GM19328 (cell line): ENCODE results near the gene IPPK.
"Not testable (repeated sequence)": the region's sequence is repeated elsewhere in the genome, so short reads cannot be mapped to it uniquely, and the experiment has no call there.

ENCODE experiments used
- ATAC-seq: cut with Tn5 transposase; IDR thresholded peaks from one replicate; pipeline ENCODE4 v1.9.1; 2021; ENCODE audit warnings: mild to moderate bottlenecking, moderate library complexity; ENCODE audit not compliant: unreplicated experiment

Gene IPPK

GRCh38 chr9:92639791-92640271 is 30.1 kb downstream of the IPPK start:
- ATAC-seq, result no peak

DNA sequence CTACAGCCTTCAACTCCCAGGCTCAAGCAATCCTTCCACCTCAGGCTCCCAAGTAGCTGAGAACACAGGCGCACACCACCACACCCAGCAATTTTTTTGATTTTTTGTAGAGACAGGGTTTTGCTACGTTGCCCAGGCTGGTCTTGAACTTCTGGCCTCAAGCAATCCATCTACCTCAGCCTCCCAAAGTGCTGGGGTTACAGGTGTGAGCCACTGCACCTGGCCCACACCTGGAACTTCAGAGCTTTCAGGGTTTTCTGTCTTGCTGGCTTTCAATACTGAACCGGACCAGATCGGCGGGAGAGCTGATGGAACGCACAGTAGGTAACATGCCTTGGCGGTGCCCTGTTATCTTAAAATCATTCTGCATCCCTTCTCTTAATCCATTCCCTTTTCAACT is 30.8 kb downstream of the IPPK start:
- no peak for ATAC-seq

DNA sequence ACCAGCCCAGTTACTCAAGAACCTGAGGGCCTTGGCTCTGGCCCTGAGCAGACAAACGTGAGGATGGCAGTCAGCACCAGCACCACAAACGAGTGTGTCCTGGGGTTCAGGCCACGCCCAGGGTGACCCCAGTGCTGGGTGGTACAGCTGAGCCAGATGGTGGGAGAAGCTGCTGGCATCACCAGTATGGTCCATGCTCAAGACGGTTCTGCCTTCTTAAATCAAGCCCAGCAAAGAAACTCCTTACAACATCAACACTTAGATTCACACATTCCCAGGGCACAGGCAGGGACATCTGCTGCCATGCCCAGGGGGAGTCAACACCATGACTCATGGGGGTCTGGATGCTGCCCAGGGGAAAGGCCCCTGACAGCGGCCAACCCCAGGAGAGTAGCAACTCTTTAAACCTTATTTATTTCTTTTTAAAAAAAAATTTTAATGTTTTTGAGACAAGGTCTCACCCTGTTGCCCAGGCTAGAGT is 31.3 kb downstream of the IPPK start:
- no peak for ATAC-seq

- no peak for ATAC-seq
Observed at GRCh38 chr9:92637886-92638620, 31.9 kb downstream of the IPPK start.

DNA sequence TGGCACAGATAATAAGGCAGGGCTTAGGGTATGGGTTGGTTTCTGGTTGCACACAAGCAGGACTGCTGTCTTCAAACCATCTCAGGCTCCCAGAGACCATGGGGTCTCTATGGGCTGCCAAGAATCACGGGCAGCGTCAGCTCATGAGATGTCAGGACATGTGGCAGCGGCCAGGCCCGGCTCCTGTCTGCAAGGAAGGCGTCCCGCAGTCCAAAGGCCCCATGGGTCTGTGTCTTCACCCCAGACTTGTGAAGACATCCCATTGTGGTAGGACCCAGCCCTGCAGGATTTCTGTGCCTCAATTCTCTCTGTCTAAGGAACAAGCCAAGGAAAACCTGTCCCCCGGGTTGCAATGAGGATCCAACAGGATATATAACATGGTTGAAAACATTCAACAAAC is 32.6 kb downstream of the IPPK start:
- no peak for ATAC-seq

DNA sequence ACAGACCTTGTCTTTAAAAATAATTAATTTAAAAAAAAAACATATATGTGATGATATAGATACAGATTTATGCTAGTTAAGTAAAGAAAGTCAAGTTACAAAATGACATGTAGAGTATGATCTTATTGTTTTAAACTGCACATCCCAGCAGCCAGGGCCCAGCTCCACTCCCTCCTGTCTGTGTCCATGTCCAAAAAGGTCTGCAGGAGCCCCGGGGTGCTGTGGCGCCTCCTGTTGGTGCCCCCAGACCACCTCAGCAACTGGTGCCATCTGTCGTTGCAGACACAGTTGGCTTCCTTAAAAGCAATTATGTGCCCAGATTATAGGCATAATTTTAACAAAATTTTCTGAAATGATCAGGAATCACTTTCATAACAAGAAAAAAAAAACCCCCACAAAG is 33.3 kb downstream of the IPPK start:
- no peak for ATAC-seq

- ATAC-seq, result no peak
Observed at GRCh38 chr9:92635760-92636159, 34.2 kb downstream of the IPPK start.

DNA sequence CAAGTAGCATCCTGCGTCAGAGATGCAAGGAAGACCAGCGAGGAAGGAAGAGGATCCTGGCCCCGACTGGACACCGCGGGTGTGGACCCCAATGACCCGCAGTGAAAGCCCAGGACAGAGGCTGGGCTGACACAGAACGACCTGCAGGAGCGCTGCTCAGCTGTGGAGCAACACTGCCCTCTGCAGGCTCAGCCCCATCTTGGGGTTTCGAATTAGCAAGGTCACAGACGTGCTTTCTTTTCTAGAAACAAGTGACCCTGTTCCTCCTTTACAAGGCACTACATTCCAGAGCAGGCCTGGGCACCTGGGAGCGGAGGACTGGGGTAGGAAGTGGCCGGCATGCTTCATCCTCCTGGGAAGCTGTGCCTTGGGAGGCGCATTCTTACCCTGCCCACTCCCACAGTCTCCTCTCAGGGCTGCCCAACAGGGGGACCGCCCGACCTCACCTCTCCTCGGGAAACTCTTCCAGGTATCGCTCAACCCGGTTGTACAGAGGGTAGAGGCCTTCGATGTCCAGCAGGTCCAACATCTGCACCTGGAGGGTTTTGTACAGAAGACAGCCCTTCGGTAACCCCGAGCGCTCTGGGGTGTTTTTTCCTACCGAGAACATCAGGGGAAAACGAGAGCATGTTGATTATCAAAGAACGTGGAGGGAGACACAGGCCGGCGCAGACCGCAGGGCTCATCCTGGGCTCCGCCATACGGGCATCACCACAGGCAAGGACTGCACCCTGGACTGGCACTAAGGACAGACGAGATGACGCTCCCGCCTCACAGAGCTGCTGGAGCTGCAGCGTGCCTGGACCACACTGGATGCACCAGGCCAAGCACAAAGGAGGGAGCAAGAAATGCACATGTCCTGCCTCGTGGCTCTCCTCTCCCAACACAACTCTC is 35.0 kb downstream of the IPPK start:
- ATAC-seq, result no peak

DNA sequence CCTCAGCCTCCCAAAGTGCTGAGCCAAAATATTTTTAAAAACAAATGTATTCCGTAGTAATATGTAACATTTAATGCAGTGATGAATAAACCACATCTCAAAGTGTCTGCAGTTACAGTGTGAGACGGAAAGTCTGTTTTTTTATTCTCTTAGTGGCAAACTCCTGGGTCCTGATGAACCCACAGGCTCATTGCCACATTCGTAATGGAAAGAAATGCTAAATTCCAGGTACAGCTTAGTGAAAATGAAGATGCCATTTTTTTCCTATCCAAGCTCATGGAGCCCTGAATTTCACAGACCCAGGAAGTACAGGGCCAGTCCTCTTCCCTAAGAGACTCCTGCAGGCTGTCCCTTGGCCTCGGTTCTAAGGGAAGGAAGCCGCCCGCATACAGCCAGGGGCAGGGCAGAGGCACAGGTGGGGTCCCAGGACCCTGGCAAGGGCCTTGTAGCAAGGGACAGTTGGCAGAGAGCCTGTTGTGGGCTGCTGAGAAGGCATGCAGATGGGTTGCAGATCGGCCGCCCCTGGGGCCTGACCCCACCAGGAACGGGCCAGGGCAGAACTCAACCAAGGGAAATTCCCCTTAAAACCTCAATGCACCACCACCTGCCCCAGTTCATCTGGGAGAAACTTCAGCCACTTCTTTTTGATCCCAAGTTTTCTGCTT is 36.2 kb downstream of the IPPK start:
- ATAC-seq, result no peak

DNA sequence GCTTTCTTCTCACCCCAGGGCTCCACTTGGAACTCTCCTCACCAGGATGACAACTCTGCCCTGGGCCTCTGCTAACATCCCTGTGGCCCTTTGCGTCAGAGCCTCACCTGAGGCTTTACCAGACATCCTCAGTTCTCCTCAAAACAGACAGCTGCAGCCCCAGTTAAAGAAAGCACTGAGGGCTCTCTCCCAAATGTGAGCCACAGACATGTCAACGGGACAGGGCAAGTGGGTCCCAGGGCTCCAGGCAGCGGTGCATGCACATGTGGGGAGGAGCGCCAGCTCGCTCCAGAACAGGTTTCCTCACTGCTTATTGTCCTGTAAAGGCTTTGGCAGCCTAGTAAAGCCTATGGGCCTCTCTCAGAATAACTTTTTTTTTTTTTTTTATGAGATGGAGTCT is 37.3 kb downstream of the IPPK start:
- no peak for ATAC-seq

GRCh38 chr9:92631452-92632343 is 38.2 kb downstream of the IPPK start:
- ATAC-seq, result no peak

DNA sequence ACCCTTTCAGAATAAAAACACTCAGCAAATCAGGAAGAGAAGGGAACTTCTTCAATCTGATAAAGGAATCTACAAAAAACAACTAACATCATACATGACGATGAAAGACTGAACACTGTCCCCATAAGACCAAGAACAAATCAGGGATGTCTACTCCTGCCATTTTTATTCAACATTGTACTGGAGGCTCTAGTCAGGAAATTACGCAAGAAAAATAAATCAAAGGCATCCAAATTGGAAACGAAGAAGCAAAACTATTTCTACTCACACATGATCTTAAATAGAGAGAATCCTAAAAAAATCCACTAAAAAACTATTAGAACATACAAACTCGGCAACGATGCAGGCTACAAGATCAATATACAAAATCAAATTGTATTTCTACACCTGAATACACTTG is 42.3 kb downstream of the IPPK start:
- no peak for ATAC-seq

GRCh38 chr9:92626484-92626883 is 43.4 kb downstream of the IPPK start:
- no peak for ATAC-seq

DNA sequence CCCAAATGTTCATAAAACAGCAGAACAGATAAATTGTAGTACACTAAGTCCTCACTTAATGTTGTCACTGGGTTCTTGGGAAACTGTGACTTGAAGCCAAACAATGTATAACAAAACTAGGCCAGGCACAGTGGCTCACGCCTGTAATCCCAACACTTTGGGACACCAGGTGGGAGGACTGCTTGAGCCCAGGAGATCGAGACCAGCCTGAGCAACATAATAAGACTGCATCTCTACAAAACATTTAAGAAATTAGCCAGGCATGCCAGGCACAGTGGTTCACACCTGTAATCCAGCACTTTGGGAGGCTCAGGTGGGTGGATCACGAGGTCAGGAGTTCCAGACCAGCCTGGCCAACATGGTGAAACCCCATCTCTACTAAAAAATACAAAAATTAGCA is 46.0 kb downstream of the IPPK start:
- not testable (repeated sequence) for ATAC-seq

GRCh38 chr9:92620845-92621244 is 49.1 kb downstream of the IPPK start:
- ATAC-seq, result no peak

- ATAC-seq, result no peak
Observed at GRCh38 chr9:92619601-92620300, 50.2 kb downstream of the IPPK start.

GRCh38 chr9:92618633-92619225 is 51.2 kb downstream of the IPPK start:
- no peak for ATAC-seq

GRCh38 chr9:92617951-92618510 is 51.9 kb downstream of the IPPK start:
- no peak for ATAC-seq

DNA sequence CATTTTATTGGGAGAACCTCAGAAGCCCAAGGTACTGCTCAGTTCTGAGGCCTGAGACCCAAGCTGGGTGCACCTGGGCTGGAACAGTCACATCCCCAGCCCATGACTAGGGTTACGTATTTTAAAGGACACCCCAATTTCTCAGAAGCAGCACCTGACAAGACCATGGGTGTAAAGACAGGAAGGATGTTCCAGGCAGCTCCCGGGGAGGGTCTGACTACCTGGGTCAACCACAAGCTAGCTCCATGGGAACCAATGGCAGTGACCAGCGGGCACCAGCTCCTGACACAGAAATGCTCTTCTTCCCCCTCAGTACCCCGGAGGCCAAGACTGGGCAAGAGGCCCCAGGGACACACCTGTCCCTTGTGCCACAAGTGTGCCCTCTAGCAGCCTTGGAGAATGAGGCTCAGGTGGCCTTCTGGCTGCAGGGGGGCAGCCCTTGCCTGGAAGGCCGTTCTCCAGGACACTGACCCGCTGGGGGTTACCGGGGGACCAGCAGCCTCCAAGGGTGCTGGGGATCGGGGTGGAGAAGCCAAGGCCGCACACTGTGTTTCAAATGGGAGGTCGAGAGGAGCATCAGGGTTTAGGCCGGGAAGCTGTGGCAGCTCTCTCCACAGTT is 52.6 kb downstream of the IPPK start:
- no peak for ATAC-seq
